Cardiac muscle cell (in vitro differentiated cells and primary cell): Measurements from ENCODE around the gene PCDHGB4. TPM values are rescaled to one million over a fixed set of nuclear protein-coding genes. Genes with fewer than 3 reads are reported as not detected.
"Not testable (repeated sequence)": the region's sequence is repeated elsewhere in the genome, so short reads cannot be mapped to it uniquely, and the experiment has no call there.

Experiments used
- DNase-seq, 2 donors: peaks; one replicate each; pipeline versions ENCODE4 v3.0.0 to v3.0.0-alpha.2; 2010 to 2017; ENCODE audit warnings: low read depth in 1 of 2, low spot score in 1 of 2
- H3K27ac ChIP-seq: fragments of 200-600 bp; sonication (generic); 2 replicates; pipeline ENCODE4 v1.5.1; 2016
- H3K27me3 ChIP-seq: fragments of 200-600 bp; sonication (generic); 2 replicates; pipeline ENCODE4 v1.6.0; 2016; ENCODE audit warnings: control low read depth
- H3K36me3 ChIP-seq: fragments of 200-600 bp; sonication (generic); 2 replicates; pipeline ENCODE4 v1.5.1; 2016; ENCODE audit warnings: control low read depth
- H3K4me1 ChIP-seq: fragments of 200-600 bp; sonication (generic); 2 replicates; pipeline ENCODE4 v1.8.1; 2017; ENCODE audit warnings: low read depth, mild to moderate bottlenecking, mixed run types
- H3K4me3 ChIP-seq: fragments of 200-600 bp; sonication (generic); 2 replicates; pipeline ENCODE4 v1.5.1; 2016; ENCODE audit warnings: mild to moderate bottlenecking
- H3K9me3 ChIP-seq: fragments of 200-600 bp; sonication (generic); 2 replicates; pipeline ENCODE4 v1.5.1; 2017; ENCODE audit warnings: low read depth, mild to moderate bottlenecking, control low read depth
- polyA plus RNA-seq: library from polyadenylated mRNA; unstranded; fragments of >200 nt; fragmentation: Nextera tagmentation; extraction: Ambion mirVana; gene quantifications from 2 replicates; pipeline ENCODE4 v1.2.1, GENCODE V29; 2016
- total RNA-seq: library from RNA; depleted of rRNA; stranded (reverse); fragments of >200 nt; gene quantifications from 2 replicates; pipeline ENCODE4 v1.2.3, GENCODE V29; 2016
- TF ChIP-seq, protein P1 (sequence below): IDR thresholded peaks from 2 replicates; pipeline ENCODE4 v1.5.1; 2012; ENCODE audit warnings: low read depth, mild to moderate bottlenecking, low read length

The PCDHGB4 gene
- total and polyA plus RNA-seq, 2 experiments from 2014 or later = 12.5 to 17.4 TPM

DNA sequence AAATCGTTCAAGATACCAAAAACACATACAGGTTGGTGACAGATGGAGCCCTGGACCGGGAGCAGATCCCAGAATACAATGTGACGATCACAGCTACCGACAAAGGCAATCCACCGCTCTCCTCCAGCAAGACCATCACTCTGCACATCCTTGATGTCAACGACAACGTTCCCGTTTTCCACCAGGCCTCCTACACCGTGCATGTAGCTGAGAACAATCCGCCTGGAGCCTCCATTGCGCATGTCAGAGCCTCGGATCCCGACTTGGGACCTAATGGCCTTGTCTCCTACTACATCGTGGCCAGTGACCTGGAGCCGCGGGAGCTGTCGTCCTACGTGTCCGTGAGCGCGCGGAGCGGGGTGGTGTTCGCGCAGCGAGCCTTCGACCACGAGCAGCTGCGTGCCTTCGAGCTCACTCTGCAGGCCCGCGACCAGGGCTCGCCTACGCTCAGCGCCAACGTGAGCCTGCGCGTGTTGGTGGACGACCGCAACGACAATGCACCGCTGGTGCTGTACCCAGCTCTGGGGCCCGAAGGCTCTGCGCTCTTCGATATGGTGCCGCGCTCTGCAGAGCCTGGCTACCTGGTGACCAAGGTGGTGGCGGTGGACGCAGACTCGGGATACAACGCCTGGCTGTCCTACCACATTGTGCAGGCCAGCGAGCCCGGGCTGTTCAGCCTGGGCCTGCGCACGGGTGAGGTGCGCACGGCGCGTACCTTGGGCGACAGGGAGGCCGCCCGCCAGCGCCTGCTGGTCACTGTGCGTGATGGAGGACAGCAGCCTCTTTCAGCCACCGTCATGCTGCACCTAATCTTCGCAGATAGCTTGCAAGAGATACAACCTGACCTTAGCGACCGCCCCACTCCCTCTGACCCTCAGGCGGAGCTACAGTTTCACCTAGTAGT, 15.7 kb upstream of the PCDHGB4 start:
- Histone ChIP-seq H3K4me1 (no peaks in the 10 kb centered on the region), H3K27ac (no peak overlapping the region), H3K9me3 (no peaks in the 10 kb centered on the region), H3K27me3 (no peaks in the 10 kb centered on the region), H3K36me3 (no peaks in the 10 kb centered on the region), H3K4me3 (no peak overlapping the region)
- TF ChIP-seq, protein P1, sequence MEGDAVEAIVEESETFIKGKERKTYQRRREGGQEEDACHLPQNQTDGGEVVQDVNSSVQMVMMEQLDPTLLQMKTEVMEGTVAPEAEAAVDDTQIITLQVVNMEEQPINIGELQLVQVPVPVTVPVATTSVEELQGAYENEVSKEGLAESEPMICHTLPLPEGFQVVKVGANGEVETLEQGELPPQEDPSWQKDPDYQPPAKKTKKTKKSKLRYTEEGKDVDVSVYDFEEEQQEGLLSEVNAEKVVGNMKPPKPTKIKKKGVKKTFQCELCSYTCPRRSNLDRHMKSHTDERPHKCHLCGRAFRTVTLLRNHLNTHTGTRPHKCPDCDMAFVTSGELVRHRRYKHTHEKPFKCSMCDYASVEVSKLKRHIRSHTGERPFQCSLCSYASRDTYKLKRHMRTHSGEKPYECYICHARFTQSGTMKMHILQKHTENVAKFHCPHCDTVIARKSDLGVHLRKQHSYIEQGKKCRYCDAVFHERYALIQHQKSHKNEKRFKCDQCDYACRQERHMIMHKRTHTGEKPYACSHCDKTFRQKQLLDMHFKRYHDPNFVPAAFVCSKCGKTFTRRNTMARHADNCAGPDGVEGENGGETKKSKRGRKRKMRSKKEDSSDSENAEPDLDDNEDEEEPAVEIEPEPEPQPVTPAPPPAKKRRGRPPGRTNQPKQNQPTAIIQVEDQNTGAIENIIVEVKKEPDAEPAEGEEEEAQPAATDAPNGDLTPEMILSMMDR = no peak
- no peak for DNase-seq

DNA sequence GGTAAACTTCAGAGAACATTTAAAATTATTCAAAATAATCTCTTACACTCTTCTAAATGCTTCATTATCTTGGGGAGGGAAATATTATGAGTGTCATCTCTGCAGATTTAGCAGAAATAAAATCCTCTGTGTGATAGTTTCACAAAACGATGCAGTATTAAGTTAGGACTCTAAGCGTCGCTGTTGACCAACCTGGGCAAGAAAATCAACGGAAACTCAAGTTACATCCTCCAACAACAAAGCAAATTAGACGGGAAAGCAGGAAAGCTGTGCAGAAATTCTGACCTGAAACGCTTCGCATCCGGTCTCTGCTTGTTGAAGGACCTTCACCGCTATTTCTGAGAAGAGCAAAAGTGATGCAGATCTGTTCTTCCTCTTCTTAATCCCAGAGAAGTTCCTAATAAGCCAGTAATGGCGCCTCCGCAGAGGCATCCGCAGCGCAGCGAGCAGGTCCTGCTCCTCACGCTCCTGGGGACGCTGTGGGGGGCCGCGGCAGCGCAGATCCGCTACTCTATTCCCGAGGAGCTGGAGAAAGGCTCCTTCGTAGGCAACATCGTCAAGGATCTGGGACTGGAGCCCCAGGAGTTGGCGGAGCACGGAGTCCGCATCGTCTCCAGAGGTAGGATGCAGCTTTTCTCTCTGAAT, 13.7 kb upstream of the PCDHGB4 start, which contains the start of gene PCDHGA6:
PCDHGA6 (plus strand) TSS at position 219 of the 645 bp plus-strand sequence; CDS start at position 412, 193 bp downstream.
- Histone ChIP-seq H3K27ac (no peak within 1 kb of the TSS), H3K27me3 (no peaks in the 10 kb centered on the region), H3K9me3 (no peaks in the 10 kb centered on the region), H3K36me3 (no peaks in the 10 kb centered on the region), H3K4me3 (no peak within 1 kb of the TSS), H3K4me1 (no peaks in the 10 kb centered on the region)
- TF ChIP-seq, protein P1 = peak; percentile 43
- DNase-seq = peak in 1 of 2 donors; percentile 31

DNA sequence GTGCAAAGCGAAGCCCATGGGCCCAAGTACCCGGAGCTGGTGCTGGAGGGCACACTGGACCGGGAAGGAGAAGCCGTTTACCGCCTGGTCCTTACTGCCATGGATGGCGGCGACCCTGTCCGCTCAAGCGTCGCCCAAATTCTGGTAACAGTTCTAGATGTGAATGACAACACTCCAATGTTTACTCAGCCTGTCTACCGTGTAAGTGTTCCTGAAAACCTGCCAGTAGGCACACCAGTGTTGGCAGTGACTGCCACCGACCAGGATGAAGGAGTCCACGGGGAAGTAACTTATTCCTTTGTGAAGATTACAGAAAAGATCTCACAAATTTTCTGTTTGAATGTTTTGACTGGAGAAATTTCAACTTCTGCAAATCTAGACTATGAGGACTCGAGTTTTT, 12.9 kb upstream of the PCDHGB4 start:
- Histone ChIP-seq H3K27me3 (no peaks in the 10 kb centered on the region), H3K9me3 (no peaks in the 10 kb centered on the region), H3K4me3 (no peak overlapping the region), H3K4me1 (no peaks in the 10 kb centered on the region), H3K36me3 (no peaks in the 10 kb centered on the region), H3K27ac (no peak overlapping the region)
- DNase-seq = no peak
- TF ChIP-seq, protein P1 = no peak

DNA sequence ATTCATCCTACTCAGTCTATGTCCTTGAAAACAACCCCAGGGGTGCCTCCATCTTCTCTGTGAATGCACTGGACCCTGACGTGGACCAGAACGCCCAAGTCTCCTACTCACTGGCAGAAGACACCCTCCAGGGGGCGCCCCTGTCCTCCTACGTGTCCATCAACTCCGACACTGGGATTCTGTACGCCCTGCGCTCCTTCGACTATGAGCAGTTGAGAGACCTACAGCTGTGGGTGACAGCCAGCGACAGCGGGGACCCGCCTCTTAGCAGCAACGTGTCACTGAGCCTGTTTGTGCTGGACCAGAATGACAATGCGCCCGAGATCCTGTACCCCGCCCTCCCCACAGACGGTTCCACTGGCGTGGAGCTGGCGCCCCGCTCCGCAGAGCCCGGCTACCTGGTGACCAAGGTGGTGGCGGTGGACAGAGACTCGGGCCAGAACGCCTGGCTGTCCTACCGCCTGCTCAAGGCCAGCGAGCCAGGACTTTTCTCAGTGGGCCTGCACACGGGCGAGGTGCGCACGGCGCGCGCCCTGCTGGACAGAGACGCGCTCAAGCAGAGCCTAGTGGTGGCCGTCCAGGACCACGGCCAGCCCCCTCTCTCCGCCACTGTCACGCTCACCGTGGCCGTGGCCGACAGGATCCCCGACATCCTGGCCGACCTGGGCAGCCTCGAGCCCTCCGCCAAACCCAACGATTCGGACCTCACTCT, 11.9 kb upstream of the PCDHGB4 start:
- DNase-seq, H3K4me1 ChIP-seq, H3K27ac ChIP-seq, H3K27me3 ChIP-seq, H3K36me3 ChIP-seq, H3K9me3 ChIP-seq, H3K4me3 ChIP-seq: not testable (repeated sequence)

DNA sequence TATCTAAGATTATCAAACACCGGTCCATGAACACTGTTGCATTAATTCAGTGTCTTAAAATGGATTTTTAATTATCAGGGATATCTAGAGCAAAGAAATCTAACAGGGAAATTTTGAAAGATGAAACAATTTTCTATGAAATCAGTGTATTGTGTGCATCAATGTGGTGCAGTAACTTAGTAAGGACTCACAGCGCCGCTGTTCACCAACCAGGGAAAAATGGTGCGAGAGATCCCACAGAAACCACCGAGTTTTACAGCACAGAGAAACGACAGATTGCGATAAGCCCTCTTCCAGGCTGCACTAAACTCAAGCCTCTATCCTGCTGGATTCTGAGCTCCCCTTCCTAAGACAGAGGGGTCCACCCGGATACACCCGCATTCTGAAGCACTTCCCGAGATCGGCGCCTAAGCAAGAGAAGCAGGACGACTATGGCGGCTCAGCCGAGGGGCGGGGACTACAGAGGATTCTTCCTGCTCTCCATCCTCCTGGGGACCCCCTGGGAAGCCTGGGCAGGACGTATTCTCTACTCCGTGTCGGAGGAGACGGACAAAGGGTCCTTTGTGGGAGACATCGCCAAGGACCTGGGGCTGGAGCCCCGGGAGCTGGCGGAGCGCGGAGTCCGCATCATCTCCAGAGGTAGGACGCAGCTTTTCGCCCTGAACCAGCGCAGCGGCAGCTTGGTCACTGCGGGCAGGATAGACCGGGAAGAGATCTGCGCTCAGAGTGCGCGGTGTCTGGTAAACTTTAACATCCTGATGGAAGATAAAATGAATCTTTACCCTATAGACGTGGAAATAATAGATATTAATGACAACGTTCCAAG, 4.8 kb upstream of the PCDHGB4 start, which contains the start of gene PCDHGA7:
PCDHGA7 (plus strand) TSS at position 274 of the 826 bp plus-strand sequence; CDS start at position 432, 158 bp downstream.
- no peaks in the 10 kb centered on the region for H3K36me3 ChIP-seq
- no peaks in the 10 kb centered on the region for H3K4me1 ChIP-seq
- TF ChIP-seq, protein P1 = peak; percentile 33
- no peaks in the 10 kb centered on the region for H3K27me3 ChIP-seq
- no peak within 1 kb of the TSS for H3K27ac ChIP-seq
- H3K9me3 ChIP-seq = no peaks in the 10 kb centered on the region
- DNase-seq = peak in 1 of 2 donors; percentile 38
- no peak within 1 kb of the TSS for H3K4me3 ChIP-seq
